Psoas muscle (tissue), 8 donors: Measurements from ENCODE around the gene LRRC8C. TPM values are rescaled to one million over a fixed set of nuclear protein-coding genes. Genes with fewer than 3 reads are reported as not detected.

Source experiments
- ATAC-seq, 4 donors: fragments of 200-7000 bp; cut with Tn5 transposase; one replicate each; pipeline ENCODE4 v1.9.1; 2020; ENCODE audit warnings: moderate library complexity in 3 of 4, mild to moderate bottlenecking in 2 of 4
- DNase-seq, 2 donors: peaks; one replicate each; pipeline ENCODE4 v3.0.0-alpha.2; 2020
- H3K27ac ChIP-seq: fragments of 200-600 bp; one replicate; pipeline ENCODE4 v1.8.0; 2022
- H3K27me3 ChIP-seq, 3 donors: fragments of 200-600 bp in 1 of 3; one replicate each; pipeline versions ENCODE4 v1.6.1 to v1.8.0; 2013 to 2022; ENCODE audit warnings: low read length in 2 of 3, mild to moderate bottlenecking in 2 of 3, moderate library complexity in 1 of 3; ENCODE audit not compliant: insufficient read depth in 3 of 3
- H3K36me3 ChIP-seq, 2 donors: fragments of 200-600 bp in 1 of 2; one replicate each; pipeline versions ENCODE4 v1.6.1 to v1.8.0; 2013 to 2022; ENCODE audit warnings: low read depth in 1 of 2, mild to moderate bottlenecking in 1 of 2, moderate library complexity in 1 of 2; ENCODE audit not compliant: insufficient read depth in 1 of 2
- H3K4me1 ChIP-seq: fragments of 200-600 bp; one replicate; pipeline ENCODE4 v1.8.0; 2022
- H3K4me3 ChIP-seq: fragments of 200-600 bp; one replicate; pipeline ENCODE4 v1.8.0; 2022; ENCODE audit warnings: mild to moderate bottlenecking
- H3K9me3 ChIP-seq: fragments of 200-600 bp; one replicate; pipeline ENCODE4 v1.8.0; 2022
- WGBS, 3 donors: extraction: QIAGEN DNeasy Blood & Tissue Kit; methylation state at CpG; one replicate each; pipeline versions ENCODE4 v1.1.6 to v1.1.7; 2013; 5-methylcytosine and 5-hydroxymethylcytosine counted together
- intact Hi-C, 2 donors: fragments of 100-400 bp; cut with DNase I; formaldehyde crosslinking; loops; one replicate each; pipeline versions ENCODE4 v1.11.0 to v1.14.2; 2022
- polyA plus RNA-seq, 3 donors: library from polyadenylated mRNA; stranded (reverse); fragments of 200-250 nt; gene quantifications; one replicate each; pipeline ENCODE4 v1.2.3, GENCODE V29; 2013
- total RNA-seq, 4 donors: library from RNA; stranded (reverse); fragmentation: NEBNext Ultra II Directional in 2 of 4; extraction: Animal tissue kit (Norgen Biotek cat#: 25700) in 2 of 4; gene quantifications; one replicate each; pipeline versions ENCODE4 v1.2.1 to v1.2.4, GENCODE V29; 2021 to 2023
- TF ChIP-seq, protein P1 (sequence below): fragments of 200-600 bp; IDR thresholded peaks from one replicate; pipeline ENCODE4 v1.8.0; 2022; ENCODE audit warnings: antibody characterized with exemption
- donor health status: healthy with polysubstance abuse.
- donor health status: DM: no; HTN: no; CAD: no; lungs with moderate emphysema.
- donor health status: Bipolar disorder and iron deficiency.
- donor health status: healthy.
- donor health status: DM: yes; HTN: yes; CAD: no.
- donor health status: DM: no; HTN: no; CAD: no.
- donor health status: DM: no; HTN: no; CAD: no.
- donor health status: DM: yes; HTN: yes; CAD: no.

The LRRC8C gene
- total and polyA plus RNA-seq, 7 donors: 1.4 to 4.1 (median 2.8) TPM

- no peaks in the 10 kb centered on the region for H3K27me3 ChIP-seq
- DNase-seq (peak in 1 of 2 donors; percentile 43), ATAC-seq (no peak)
- no peaks in the 10 kb centered on the region for H3K36me3 ChIP-seq
- H3K4me1 ChIP-seq: peaks cover under 1% of the 10 kb centered on the region
- TF ChIP-seq, protein P1, sequence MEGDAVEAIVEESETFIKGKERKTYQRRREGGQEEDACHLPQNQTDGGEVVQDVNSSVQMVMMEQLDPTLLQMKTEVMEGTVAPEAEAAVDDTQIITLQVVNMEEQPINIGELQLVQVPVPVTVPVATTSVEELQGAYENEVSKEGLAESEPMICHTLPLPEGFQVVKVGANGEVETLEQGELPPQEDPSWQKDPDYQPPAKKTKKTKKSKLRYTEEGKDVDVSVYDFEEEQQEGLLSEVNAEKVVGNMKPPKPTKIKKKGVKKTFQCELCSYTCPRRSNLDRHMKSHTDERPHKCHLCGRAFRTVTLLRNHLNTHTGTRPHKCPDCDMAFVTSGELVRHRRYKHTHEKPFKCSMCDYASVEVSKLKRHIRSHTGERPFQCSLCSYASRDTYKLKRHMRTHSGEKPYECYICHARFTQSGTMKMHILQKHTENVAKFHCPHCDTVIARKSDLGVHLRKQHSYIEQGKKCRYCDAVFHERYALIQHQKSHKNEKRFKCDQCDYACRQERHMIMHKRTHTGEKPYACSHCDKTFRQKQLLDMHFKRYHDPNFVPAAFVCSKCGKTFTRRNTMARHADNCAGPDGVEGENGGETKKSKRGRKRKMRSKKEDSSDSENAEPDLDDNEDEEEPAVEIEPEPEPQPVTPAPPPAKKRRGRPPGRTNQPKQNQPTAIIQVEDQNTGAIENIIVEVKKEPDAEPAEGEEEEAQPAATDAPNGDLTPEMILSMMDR: no peak
- H3K4me3 ChIP-seq: no peak overlapping the region
- WGBS, 3 donors: 85 to 89% (median 85%) methylated on average over 20 of the region's 20 CpGs
- intact Hi-C loops: no loop called here
- no peaks in the 10 kb centered on the region for H3K9me3 ChIP-seq
- H3K27ac ChIP-seq: no peak overlapping the region
Measured at GRCh38 chr1:89608984-89609725, 23.8 kb upstream of the LRRC8C start.

DNA sequence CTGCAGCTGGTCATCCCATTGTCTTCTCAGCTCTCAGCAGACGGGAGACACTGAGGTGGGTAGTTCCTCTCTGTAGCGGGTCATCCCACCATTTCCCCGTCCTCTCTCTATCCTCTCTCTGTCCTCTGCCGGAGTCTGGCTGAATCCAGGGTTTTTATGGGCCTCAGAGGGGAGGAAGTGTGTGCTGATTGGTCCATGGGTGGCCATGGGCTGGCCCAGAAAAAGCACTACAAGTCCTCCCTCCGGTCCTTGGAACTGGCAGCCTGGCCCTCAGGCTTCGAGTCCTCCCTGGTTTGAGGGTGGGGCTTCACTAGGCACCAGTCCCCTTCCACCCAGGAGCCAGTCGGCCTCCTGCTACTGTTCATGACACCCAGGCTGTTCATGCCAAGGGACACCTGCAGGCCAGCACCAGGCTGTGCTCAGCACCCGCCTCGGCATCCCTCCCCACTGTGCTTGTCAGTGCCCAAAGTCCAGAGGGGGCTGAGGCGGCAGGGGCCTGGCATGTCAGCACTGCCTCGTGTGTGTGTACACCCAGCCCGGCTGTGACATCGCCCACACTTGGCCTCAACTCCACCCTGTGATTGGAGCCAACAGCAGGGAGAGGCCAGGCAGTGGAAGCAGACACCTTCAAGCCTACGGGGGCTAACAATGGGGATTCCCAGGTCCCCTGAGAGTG, 23.0 kb upstream of the LRRC8C start:
- intact Hi-C loops: no loop called here
- Histone ChIP-seq H3K9me3 (no peaks in the 10 kb centered on the region), H3K4me1 (no peaks in the 10 kb centered on the region), H3K27ac (no peak overlapping the region), H3K36me3 (no peaks in the 10 kb centered on the region), H3K4me3 (no peak overlapping the region), H3K27me3 (no peaks in the 10 kb centered on the region)
- peak in 2 of 4 donors; percentile 13 to 18 for ATAC-seq
- TF ChIP-seq, protein P1: no peak
- no peak for DNase-seq
- 61 to 64% (median 63%) methylated on average over 14 of the region's 14 CpGs for WGBS, 3 donors

GRCh38 chr1:89610457-89611011, 22.4 kb upstream of the LRRC8C start:
- DNase-seq: peak in 1 of 2 donors; percentile 43

DNA sequence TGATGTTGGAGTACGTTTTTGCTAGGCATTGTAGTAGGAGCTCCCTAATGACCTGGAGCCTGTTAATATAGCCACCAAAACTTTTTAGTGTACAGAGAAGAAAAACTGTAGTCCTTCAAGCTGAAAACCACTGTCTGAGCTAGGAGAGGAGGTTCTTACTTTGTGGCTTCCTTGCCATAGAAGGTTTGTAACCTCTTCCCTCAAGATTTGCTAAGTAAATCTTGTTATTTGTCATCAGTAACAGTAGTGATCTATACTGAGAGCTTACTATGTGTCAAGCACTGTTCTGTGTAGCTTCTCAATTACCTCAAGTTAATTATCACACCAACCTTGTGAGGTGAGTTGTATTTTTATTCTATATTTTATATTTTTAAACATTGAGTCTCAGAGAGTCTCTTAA, 21.2 kb upstream of the LRRC8C start:
- 80 to 85% (median 83%) methylated on average over 1 of the region's 1 CpG for WGBS, 3 donors
- intact Hi-C loops: no loop called here
- ATAC-seq (no peak), DNase-seq (no peak)
- Histone ChIP-seq H3K27me3 (no peaks in the 10 kb centered on the region), H3K36me3 (no peaks in the 10 kb centered on the region), H3K4me1 (no peaks in the 10 kb centered on the region), H3K9me3 (no peaks in the 10 kb centered on the region), H3K4me3 (no peak overlapping the region), H3K27ac (no peak overlapping the region)
- TF ChIP-seq, protein P1: no peak

More at GRCh38 chr1:89610457-89611011, 22.4 kb upstream of the LRRC8C start:
- peak in 1 of 4 donors; percentile 27 for ATAC-seq
- Histone ChIP-seq H3K4me3 (no peak overlapping the region), H3K27me3 (no peaks in the 10 kb centered on the region), H3K4me1 (no peaks in the 10 kb centered on the region), H3K27ac (no peak overlapping the region), H3K36me3 (no peaks in the 10 kb centered on the region), H3K9me3 (no peaks in the 10 kb centered on the region)
- TF ChIP-seq, protein P1: no peak
- intact Hi-C loops: no loop called here
- WGBS, 3 donors: 77 to 84% (median 78%) methylated on average over 15 of the region's 15 CpGs
